ENCODE results near the gene NBL1.

- TF ChIP-seq EZH2 (IDR thresholded peaks at IDR 0.05; ENCODE audit: borderline replicate concordance, low read depth, low read length, poor library complexity, severe bottlenecking) (no peak), CTCF (conservative IDR thresholded peaks at IDR 0.05; ENCODE audit: low read depth, low read length) (no peak)
Observed at GRCh38 chr1:19620786-19621185, 23.3 kb upstream of the NBL1 start.
